Astrocyte of the spinal cord (primary cell): Measurements from ENCODE around the gene EPSTI1.
A peak's percentile ranks its signal among the peaks of the same experiment; 100 is the strongest.

Experiments
- DNase-seq: peaks from one replicate; pipeline ENCODE4 v3.0.0; 2011; ENCODE audit warnings: low read depth, low spot score
- H3K4me3 ChIP-seq: 2 replicates; pipeline ENCODE4 v1.5.1; 2011; ENCODE audit warnings: low read depth, mild to moderate bottlenecking, low read length, moderate library complexity
- in situ Hi-C: cut with HindIII; loops from 2 replicates; pipeline ENCODE4 v1.10.0; 2017; ENCODE audit warnings: low sequenced_read_pairs
- TF ChIP-seq, protein P1 (sequence below): IDR thresholded peaks from 2 replicates; pipeline ENCODE4 v1.5.1; 2012; ENCODE audit warnings: low read depth, mild to moderate bottlenecking, low read length, inconsistent platforms

EPSTI1 gene

GRCh38 chr13:43006893-43007631 lies 15.0 kb upstream of the EPSTI1 start:
- in situ Hi-C loops, result no loop called here
- TF ChIP-seq, protein P1, sequence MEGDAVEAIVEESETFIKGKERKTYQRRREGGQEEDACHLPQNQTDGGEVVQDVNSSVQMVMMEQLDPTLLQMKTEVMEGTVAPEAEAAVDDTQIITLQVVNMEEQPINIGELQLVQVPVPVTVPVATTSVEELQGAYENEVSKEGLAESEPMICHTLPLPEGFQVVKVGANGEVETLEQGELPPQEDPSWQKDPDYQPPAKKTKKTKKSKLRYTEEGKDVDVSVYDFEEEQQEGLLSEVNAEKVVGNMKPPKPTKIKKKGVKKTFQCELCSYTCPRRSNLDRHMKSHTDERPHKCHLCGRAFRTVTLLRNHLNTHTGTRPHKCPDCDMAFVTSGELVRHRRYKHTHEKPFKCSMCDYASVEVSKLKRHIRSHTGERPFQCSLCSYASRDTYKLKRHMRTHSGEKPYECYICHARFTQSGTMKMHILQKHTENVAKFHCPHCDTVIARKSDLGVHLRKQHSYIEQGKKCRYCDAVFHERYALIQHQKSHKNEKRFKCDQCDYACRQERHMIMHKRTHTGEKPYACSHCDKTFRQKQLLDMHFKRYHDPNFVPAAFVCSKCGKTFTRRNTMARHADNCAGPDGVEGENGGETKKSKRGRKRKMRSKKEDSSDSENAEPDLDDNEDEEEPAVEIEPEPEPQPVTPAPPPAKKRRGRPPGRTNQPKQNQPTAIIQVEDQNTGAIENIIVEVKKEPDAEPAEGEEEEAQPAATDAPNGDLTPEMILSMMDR, result no peak
- H3K4me3 ChIP-seq, result no peak overlapping the region
- peak; percentile 73 for DNase-seq

DNA sequence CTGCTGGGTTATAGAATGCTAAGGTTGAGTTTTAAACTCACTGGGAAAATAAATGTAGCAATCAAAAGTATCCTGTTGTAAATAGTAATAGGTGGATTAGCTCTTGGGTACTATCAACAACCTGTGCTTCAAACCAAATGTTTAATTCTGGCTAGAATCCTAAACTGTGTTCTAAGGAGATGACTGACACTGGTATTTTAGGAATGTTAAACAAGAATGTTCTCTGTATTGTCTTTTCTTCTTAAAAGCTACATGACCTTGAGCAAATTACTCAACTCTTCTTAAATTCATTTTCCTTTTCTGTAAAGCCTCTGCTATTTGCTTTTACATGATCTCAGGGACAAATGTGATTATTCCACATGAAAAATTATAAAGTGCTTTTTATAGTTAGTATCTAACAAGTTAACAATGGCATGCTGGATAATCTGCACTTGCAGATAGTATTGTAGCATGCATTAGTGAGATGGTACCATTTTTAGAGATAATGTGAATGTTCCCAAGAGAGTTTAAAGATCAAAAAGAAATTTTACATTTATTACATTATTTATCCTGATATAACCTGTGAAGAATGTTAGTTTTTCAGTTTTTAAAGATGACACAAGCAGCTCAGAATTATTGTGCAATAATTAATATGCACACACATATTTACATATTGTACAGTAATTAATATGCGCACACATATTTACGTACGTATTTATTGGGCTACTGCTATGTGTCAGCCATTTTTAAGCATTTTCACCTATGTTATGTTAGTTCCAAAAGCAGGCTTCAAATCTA lies 13.6 kb upstream of the EPSTI1 start:
- in situ Hi-C loops, result no loop called here
- H3K4me3 ChIP-seq, result no peak overlapping the region
- TF ChIP-seq, protein P1, result no peak
- peak; percentile 54 for DNase-seq

DNA sequence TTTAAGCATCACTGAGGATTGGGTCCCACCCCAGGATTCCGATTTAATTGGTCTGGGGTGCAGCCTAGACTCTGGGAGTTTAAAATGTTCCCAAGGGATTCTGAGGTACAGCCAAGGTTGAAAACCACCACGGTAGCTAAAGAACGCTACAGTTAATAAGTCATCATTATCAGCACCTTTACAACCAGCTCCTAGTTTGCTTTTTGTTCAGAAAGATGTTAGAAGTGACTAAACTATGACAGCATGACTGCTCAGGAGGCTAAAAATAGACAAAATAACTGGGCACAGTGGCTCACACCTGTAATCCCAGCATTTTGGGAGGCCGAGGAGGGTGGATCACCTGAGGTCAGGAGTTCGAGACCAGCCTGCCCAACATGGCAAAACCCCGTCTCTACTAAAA lies 11.7 kb upstream of the EPSTI1 start:
- DNase-seq, result no peak
- in situ Hi-C loops, result no loop called here
- no peak overlapping the region for H3K4me3 ChIP-seq
- TF ChIP-seq, protein P1, result no peak

GRCh38 chr13:43003010-43003409 lies 11.0 kb upstream of the EPSTI1 start:
- H3K4me3 ChIP-seq, result no peak overlapping the region
- in situ Hi-C loops, result no loop called here
- TF ChIP-seq, protein P1, result no peak
- no peak for DNase-seq

DNA sequence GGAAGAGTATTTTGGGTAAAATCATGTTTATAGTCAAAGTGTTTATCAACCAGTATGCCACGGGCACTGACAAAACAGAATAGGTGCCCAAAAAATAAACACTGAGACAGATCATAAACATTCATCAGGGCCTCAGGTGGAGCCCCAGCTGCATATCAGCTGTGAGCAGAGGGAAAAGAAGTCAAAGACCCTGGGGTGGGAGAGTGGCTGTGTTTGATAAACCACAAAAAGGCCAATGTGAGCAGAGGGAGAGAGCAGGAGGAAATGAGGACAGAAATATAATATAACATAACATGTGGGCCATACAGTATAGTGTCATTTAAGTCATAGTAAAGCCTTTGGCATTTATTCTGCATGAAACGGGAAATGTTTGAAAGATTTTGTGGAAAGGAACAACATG lies 10.0 kb upstream of the EPSTI1 start:
- in situ Hi-C loops, result no loop called here

GRCh38 chr13:43000676-43001075 lies 8.6 kb upstream of the EPSTI1 start:
- no peak overlapping the region for H3K4me3 ChIP-seq
- DNase-seq, result no peak
- in situ Hi-C loops, result no loop called here
- TF ChIP-seq, protein P1, result no peak

More for the DNA sequence above, 10.0 kb upstream of the EPSTI1 start:
- TF ChIP-seq, protein P1, result no peak
- no peak for DNase-seq
- no peak overlapping the region for H3K4me3 ChIP-seq
